GM21723 (cell line): ENCODE results near the gene TERB1.
"Not testable (repeated sequence)": the region's sequence is repeated elsewhere in the genome, so short reads cannot be mapped to it uniquely, and the experiment has no call there.

Experiments
- ATAC-seq: cut with Tn5 transposase; IDR thresholded peaks from one replicate; pipeline ENCODE4 v1.9.1; 2021; ENCODE audit warnings: mild to moderate bottlenecking, moderate library complexity; ENCODE audit not compliant: unreplicated experiment

The TERB1 gene

DNA sequence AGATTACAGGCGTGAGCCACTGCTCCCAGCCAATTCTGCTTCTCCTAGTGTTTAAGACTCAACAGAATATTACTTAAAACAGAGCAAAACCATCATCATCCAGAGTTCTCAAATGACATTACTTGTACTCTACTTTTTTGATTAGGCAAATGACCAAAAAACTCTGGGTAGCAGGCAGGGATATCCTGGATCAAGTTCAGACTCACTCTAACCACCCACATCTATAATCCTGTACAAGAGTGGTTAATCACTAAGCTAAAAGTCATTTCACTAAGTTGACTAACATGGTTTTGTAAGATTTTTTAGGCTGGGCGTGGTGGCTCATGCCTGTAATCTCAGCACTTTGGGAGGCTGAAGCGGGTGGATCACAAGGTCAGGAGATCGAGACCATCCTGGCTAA lies 22.6 kb upstream of the TERB1 start:
- ATAC-seq, result no peak

DNA sequence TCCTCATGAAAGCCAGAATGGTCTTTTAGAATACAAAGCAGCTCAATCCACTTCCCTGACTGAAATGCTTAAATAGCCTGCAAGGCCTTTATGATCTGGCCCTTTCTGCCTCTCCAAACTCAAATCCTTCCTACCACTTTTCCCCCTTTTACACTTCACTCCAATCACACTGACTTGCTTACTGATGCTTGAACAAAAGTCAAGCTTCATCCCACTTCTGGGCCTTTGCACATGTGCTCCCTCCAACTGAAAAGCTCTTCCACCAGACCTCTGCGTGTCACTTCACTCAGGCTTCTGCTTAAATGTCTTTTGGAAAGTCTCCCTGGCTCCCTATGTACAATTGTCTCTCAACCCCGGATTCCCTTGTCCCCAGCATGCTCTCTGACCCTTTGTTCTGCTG lies 13.3 kb upstream of the TERB1 start:
- no peak for ATAC-seq

DNA sequence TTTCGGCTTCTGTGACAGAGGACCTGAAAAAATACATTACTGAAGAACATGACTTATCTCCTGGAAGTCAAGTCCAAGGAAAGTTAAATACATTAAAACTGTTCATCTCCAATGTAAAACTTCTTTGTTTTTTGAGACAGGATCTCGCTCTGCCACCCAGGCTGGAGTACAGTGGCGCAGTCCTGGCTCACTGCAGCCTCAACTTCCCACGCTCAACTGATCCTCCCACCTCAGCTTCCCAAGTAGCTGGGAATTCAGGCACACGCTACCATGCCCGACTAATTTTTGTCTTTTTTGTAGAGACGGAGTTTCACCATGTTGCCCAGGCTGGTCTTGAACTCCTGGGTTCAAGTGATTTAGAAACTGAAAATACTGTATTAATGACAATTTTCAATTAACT lies 9.7 kb upstream of the TERB1 start:
- ATAC-seq, result no peak

DNA sequence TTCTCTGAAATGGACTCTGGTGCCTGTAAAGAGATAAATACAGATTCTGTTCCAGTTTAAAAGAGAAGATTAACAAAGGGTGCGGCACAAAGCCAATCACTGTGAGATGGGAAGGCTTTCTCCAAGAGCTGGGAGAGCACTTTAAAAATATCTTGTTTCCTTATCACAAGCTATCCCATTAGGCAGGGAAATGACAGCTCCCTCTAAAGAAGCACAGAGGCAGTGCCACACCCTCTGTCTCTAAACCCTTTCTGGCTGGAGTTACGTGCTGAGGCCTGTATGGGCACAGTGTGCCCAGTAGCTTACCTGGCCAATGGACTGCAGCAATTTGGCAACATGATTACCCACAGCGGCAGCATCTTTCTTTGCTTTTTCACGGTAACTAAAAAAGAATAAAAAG lies 9.0 kb upstream of the TERB1 start:
- no peak for ATAC-seq

DNA sequence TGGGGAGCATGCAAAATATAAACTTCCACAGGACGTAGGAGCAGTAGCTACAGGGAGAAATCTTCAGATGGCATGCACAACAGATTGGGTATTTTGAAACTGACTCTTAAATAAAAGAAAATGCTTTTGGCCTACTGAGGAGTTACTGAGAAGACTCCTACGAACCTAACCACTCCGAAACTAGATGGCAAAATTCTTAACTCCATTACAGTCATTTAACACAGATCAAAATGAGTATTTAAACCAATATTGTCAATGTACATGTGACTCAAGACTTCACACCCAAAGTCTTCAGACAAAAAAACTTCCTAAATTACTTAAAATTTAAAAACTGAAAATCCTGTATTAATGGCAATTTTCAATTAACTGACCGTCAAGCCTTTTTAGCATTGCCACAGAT lies 8.4 kb upstream of the TERB1 start:
- no peak for ATAC-seq

DNA sequence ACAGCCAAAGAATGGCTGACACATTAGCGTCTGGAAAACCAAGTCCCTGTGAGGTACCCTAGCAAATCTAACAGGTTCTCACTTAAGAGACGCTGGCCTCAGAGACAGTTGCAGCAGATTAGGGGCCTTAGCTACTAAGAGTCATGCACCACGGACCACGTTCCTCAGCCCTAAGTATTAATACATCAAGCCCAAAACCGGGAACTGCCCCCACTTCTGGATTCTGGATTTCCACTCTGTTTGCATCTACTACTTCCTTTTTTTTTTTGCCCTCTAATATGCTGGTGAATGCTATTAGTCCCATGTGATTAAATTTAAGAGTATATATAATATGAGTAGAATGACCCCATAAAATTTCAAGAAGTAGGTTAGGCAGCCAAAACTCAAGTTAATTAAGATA lies 775 bp upstream of the TERB1 start:
- ATAC-seq, result no peak

DNA sequence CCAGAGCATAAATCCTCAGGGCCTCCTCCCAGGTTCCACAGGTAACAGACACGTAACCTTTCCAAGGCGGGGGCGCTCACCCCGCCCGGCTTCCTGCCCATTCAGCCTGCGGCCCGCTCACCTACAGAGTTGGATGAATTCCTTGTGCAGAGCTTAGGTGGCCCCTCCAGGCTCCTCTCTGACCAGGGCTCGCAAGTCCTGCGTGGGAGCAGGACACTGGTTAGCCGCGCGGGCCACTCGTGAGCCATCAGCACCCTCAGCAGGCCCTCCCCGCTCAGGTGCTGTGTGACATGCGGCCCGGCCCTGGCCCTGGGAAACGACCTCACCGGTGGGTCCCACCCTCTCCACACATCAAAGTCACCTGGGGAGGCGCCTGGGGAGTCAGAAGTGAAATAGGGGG lies 528 bp downstream of the TERB1 start:
- ATAC-seq, result no peak

DNA sequence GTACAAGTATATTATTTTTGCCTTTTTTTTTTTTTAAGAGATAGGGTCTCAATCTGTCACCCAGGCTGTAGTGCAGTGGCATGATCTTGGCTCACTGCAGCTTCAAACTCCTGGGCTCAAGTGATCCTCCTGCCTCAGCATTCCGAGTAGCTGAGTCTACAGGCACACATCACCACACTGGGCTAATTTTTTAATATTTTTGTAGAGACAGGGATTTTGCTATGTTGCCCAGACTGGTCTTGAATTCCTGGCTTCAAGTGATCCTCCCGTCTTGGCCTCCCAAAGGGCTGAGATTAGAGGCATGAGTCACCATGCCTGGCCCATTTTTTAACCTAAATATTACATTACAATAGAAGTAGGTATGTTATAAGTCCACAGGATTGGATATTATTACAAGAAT lies 3.2 kb downstream of the TERB1 start:
- no peak for ATAC-seq

DNA sequence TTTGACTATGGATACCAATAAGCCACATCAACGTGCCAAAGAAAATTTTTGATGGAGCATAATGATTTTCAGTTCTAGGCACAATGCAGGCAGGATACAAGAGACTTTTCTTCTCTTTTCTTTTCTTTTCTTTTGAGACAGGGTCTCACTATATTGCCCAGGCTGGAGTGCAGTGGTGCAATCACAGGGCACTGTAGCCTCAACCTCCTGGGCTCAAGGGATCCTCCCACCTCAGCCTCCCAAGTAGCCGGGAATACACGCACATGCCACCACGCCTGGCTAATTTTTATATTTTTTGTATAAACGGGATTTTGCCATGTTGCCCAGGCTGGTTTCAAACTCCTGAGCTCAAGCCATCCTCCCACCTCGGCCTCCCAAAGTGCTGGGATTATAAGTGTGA lies 7.4 kb downstream of the TERB1 start:
- ATAC-seq, result not testable (repeated sequence)

DNA sequence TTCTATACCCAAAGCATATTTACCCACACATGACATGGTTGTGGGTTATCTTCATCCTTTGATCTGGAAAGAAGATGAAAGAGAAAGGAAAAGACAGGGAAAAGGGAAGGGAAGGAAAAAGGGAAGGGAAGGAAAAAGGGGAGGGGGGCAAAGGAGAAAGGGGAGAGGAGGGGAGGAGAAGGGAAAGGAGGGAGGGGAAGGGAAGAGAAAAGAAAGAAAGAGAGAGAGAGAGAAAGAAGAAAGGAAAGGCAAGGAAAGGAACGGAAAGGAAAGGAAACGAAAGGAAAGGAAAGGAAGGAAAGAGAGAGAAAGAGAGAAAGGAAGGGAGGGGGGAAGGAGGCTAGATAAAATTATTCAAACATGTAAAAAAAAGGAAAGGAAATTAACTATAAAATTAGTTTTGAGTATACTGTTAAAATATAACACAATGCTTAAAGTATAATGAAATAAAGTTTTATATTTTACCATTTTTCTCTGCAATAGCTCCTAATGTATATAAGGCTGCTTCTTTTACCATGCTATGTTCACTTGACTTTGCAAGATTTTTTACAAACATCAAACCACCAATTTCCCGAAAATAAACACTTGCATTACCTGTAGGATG lies 11.2 kb downstream of the TERB1 start:
- no peak for ATAC-seq

DNA sequence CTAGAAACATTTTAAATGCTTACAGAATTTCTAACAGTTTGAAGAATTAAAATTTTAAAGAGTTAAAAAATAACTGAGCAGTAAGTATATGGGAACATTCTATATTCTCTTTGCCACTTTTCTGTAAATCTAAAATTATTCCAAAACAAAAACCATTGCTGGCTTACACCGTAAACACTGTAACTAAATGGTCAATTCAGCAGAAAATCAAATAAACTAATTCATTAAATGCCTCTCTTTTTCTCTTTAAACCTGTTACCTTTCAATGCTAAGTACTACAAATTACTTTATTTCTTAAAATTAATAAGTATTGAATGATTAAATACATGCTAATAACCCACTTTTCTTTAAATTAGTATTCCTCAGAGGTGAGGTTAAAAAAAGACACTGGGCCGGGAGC lies 14.0 kb downstream of the TERB1 start:
- no peak for ATAC-seq

DNA sequence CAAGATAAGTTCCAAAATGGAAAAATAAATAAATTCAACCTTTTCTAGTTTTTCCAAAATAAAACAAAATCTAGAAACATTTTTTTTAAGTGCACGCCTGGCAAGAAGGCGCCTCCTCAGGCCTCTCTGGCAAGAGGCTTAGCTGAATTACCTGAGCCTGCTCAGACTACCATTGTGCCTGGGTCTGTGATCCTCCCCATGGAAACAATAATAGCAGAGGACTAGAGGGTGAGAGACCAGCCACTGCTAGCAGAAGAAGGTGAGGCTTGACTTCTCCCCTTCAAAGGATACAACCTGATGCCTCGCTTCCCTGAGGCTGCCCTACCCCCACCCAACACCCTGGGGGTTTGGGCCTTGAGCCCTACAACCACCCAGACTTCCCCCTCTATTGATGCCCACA lies 14.8 kb downstream of the TERB1 start:
- no peak for ATAC-seq

DNA sequence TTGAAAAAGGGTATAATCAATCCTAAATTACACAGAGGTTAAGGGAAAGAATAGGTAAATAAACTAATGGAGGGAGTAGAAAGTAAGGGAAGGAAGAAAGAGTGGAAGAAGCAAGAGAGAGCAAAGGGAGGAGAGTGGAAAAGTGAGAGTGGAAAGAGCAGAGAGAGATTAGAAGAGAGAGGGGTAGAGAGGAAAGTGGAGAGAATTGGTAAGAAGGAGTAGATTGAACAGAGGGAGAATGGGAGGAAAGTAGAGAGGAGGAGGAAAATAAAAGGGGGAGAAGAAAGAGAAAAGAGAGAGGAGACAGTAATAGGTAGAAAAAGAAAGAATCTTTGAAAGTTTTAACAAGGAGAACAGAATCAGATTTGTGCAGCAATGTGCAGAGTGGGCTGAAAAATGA lies 24.9 kb downstream of the TERB1 start:
- no peak for ATAC-seq

DNA sequence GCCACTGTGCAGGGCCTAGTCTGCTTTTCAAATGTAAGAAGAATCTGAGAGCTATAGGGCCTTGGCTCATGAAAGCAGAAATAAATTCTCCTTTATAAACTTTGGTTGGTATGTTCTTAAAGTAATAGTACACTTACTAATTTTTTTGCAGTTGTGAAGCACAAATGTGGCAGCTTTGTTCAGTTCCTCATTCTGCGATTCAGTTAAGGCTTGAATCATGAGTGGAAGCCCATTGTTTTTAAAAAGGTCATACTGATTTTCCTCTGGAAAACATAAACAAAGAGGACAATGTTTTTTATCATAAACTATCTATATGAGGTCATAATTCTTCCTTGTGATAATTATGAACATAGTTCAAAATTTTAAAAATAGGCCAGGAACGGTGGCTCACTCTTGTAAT lies 26.4 kb downstream of the TERB1 start:
- ATAC-seq, result no peak

DNA sequence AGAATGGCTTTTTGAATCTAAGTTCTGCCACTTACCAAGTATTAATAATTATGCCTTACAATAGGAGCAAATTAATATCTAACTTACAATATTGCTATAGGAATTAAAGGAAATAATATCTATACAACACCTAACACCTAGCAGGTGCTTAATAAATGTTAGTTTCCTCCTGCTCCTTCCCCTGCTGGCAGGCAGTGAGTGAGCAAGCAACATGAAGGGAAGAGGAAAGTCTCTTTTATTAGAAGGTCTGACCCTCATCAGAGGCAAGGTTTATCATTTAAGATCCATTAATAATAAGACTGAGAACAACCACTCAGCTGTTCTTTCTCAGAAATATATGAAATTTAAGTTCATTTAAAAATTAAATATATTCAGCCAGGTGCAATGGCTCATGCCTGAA lies 43.3 kb downstream of the TERB1 start:
- ATAC-seq, result no peak

DNA sequence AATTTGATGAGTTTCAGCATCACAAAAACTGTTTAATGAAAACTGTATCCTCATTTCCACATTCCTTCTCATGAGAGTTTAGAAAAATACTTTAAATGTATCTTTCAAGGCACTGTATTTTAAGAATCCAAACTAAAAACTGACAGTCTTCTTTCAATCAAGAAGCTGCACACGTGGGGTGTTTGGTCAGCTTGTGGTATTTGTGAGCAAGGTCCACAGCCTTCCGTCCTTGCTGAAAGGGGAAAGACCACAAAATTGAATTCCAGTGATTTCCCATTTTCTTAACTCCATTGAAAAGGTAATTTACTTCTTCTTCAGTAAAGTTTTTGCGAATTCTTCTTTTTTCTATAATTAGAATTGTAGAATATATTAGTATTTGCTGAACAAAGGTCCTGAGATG lies 46.6 kb downstream of the TERB1 start:
- no peak for ATAC-seq

DNA sequence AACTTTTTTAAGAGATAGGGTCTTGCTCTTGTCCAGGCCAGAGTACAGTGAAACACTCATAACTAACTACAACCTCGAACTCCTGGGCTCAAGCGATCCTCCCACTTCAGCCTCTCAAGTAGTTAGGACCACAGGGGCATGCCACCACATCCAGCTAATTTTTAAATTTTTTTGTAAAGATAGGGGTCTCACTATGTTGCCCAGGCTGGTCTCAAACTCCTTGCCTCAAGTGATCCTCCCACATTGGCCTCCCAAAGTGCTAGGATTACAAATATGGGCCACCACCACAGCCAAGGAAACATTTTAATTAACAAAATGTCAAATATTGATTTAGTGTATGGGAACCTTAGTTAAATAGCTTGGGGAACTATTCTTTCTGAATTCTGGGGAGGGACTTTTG lies 47.2 kb downstream of the TERB1 start:
- ATAC-seq, result no peak

DNA sequence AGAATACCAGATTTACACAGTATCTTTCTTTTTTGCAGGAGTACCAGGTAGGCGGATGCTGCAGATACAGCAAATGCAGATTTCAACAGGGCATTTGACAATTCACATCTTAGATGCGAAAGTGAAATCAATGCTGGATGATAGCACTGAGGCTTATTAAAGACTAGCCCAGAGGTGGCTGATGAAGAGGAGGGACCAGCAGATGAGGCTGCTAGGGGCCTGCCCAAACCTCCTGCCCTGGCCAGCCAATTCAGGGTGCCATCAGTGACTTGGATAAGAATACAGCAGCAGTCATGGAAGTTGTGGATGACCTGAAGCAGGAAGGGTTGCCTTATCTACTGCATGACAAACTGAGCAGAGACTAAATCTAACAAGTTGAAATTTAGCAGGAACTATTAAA lies 48.4 kb downstream of the TERB1 start:
- no peak for ATAC-seq

DNA sequence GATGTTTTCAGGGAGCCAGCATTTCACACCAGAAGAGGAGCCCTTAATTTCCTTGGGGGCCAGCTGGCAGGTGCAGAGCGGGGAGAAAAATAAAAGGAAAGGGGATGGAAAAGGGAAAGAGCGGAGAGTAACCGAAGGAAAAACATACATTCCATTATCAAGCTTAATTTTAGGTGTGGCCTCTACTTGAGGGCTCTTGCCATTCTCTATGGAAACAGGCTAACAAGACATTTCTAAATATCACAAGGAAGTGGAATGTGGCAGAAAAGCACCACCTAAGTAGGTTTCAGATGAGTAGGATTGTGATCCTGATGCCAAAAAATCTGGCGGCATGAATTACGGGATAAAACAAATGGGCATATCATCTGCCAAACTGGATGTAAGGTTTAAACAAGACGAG lies 49.0 kb downstream of the TERB1 start:
- no peak for ATAC-seq

DNA sequence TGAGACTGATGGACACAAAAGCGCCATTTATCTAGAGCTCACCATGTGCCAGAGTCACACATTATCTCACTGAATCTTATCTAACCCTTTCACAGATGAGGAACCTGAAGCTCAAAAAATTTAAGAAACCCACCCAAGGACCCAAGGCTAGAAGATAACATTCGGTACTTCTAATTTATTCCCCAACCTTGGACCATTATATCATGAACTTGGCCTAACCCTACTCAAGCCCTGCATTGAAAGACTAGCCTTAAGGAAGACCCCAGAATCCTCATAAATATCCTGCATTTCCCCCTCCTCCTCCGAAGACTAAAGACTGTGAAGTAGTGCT lies 49.4 kb downstream of the TERB1 start:
- no peak for ATAC-seq

DNA sequence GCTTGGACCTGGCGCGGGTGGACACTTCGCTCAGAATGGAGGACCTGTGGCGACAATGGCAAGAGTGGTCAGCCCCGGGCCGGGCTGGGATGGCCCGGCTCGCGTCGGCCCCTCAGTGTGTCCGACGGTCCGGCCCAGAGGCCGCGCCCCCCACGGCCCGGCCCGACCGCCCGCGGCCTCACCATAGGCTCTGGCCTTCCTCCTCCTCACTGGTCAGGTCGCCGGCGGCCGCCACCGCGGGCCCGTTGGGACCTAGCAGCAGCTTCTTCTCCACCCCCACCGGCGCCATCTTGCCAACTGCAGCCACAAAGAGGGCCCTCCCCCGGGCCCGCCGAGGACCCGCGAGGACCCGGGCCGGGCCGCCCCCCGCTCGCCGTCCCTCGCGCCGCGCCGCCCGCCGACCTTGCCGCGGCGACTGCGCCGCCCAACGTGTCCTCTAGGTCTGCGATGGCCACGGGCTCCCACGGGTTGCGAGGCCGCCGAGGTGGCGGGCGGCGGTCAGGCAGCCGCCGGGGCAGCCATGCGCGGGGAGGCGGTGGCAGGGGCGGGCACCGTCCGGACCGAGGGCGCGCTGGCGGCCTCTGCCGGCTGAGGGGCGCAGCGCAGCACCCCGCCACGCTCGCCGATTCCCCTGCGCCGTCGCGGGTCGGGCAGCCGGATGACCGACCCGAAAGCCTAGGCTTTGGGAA lies 49.9 kb downstream of the TERB1 start, which contains the start of gene DYNC1LI2:
DYNC1LI2 (minus strand) TSS at position 307 of the 689 bp plus-strand sequence; CDS start at position 289, 18 bp downstream.
- peak; percentile 86 for ATAC-seq

DNA sequence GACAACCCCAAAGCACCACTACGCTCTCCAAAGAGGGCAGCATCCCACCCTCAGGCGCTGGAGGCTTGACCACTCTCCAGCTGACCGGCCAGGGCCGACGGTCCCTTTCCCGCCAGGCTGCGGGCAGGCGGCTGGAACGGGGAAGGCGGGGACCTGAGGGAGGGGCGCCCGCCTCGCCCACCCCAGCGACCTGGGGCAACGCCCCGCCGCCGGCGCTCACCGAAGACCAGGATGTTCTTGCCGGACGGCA lies 50.4 kb downstream of the TERB1 start:
- ATAC-seq, result peak; percentile 19

DNA sequence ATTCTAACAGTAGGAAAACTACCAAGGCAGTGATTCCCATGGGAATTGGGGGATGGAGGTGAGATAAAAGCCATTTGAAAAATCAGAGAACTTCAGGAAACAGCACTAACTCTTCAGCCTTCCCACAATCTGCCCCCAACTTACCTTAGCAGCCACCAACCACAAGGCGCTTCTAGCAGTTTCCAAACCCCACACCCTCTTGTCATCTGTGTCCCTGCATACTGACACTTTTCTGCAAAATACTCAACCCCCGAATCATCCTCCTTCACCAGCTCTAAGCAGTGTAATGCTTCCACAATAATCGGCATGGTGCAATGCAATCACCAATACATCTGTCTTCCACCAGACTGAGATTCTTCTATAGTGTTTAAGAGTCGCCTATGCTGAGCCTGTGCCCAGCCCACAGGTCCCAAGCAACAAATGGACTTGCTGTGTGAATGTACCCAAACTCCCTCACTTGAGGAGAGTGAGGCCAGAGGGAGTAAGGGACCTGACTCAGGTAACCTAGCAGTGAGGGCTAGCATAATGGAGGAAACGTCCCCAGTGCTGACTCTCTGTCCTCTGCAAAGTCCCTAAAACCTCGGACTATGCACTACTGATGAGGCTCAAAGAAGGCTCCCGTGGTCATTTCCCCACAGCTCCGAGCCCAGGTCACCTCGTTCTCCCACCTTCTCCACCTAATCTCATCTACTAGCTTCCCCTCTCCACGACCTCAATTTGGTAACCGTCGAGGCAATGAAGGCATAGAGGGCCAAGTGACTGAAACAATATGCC lies 50.9 kb downstream of the TERB1 start:
- ATAC-seq, result peak; percentile 10
